GM12892 (cell line): Measurements from ENCODE around the gene PFKP.

ENCODE experiments used
- POLR2A ChIP-seq: IDR thresholded peaks from 2 replicates; pipeline ENCODE4 v1.6.1; 2011; ENCODE audit warnings: low read depth, low read length, control low read depth
- POLR2AphosphoS5 ChIP-seq: IDR thresholded peaks from 2 replicates; pipeline ENCODE4 v1.6.1; 2011; ENCODE audit warnings: low read depth, low read length, control low read depth
- TAF1 ChIP-seq: IDR thresholded peaks from 2 replicates; pipeline ENCODE4 v1.6.1; 2011; ENCODE audit warnings: low read depth, mild to moderate bottlenecking, control low read depth, low read length, borderline replicate concordance

DNA sequence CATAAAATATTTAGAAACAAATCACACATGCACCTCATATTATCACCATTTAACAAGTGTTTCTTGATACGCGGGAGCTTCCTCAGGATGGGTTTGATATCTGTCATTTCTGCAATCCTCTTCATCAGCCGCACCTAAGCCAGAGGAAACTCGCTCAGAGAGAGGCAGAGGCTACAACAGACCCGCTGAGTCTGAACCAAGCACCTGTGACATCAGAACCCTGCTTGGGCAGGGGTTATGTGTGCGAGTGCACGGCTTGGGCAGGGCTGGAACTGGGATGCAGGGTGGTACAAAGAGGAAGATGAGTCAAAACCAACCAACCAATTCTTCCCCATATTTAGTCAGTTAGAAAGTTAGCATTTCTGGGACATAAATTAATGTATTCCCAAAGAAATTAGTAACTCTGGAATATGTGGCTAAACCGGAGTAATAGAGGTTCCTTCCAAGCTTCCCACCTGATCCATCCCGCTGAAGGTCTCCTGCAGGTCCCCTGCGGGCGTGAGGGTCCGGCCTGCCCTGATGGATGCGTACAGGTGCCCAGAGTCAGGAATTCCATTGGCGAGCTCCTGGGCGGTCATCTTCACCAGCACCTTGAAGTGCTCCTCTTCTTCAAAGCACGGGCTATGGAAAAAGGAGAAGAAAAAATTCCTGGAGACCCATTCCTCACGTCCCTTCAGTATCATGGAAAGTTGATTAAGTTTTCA, 79.9 kb downstream of the PFKP start:
- TF ChIP-seq POLR2AphosphoS5 (no peak), TAF1 (no peak), POLR2A (no peak)
